GM21515 (cell line): ENCODE data around the gene FOSL1.

Experiments used
- ATAC-seq: cut with Tn5 transposase; IDR thresholded peaks from one replicate; pipeline ENCODE4 v1.9.1; 2021; ENCODE audit not compliant: unreplicated experiment

Gene FOSL1

DNA sequence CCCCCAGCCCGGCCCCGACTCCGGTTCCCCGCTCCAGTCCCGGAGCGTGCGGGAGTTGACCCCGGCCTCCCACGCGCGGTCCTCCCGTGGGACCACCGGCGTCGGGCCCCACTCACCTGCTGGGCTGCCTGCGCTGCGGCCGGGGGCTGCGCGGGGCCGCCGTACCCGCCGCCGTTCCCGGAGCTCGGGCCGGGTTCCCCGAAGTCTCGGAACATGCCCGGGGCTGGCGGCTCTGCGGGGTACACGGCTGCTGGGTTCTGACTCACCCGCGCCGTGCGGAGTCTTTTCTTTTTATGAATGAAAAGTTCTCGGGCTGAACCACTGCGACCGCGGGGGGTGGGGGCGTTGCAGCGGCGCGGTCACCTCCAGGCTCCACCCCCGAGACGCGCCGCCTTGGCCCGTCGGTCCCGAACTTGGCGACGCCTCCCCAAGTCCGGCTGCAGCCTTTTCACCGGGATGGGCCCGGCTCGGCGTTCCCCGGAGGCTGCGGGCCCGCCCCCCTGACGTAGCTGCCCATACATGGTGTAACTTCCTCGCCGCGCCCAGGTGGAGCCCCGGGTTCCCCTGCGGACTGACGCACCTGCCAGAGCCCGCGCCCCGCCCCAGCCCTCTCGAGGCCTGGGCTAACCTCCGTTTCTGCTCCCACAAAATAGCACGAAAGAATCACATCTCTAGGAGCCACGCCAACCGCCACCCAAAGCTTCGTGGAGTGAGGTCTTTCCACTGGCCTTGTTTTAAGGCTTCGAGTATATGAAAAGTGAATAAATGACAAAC, at the start of gene FOSL1:
Gene FOSL1, minus strand, starts transcription at position 264 of the 774 bp plus-strand sequence. Its CDS starts 49 bp downstream, at position 215.
- peak; percentile 72 for ATAC-seq

DNA sequence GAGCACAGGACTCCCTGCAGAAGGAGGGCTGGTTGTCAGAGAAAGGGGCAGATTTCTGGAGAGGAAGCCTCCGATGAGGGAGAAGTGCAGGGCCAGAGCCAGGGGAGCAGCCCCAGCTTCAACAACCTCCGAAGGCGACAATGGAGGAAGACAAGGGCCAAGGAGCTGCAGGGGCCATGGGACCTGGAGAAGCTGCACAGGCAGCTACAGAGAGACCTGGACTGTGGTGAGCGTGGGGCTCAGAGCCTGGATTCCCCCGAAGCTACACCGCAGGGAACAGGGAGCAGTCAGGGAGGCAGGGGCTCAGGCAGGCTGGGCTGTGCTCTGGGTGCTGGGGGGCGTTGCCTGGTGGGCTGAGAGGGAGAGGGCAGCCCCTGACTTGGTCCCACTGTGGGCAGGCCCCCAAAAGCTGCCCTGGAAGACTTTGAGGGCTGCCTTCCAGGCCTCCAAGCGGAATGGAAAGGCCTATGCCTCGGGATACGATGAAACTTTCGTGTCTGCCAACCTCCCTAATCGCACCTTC, 47.5 kb upstream of the FOSL1 start:
- ATAC-seq = no peak

DNA sequence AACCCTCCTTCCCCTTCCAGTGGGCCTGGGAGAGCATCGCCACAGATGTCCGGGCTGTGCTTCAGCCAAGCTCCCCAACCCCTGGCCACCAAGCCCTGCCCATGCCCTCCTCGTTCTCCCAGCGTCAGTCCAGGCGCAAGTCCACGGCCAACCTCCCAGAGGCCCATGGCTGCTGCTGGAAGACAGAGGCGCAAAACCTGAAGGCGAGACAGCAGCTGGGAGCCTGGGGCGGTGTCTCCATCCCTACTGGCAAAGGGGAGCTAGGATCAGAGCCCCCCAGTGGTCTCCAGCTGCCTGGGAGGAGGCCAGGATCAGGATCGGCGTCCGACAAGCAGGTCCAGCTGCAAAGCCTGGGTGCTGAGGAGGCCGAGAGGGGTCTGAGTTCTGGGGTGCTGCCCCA, 46.9 kb upstream of the FOSL1 start:
- ATAC-seq = no peak

DNA sequence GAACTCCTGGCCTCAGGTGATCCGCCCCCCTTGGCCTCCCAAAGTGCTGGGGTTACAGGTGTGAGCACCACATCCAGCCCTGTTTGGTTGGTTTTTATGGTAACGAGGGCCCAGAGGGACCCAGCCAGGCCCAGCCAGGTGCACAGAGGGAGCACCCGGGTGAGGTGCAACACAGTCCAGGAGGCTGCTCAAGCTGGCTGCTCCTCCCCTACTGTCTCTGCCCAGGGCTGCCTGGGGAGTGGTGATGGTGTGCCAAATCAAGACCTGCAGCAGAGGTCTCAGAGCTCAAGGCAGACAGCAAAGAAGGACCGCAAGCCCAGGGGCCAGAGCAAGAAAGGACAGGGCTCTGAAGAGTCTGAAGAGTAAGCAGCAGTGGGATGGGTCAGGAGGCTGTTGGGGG, 46.5 kb upstream of the FOSL1 start:
- no peak for ATAC-seq

DNA sequence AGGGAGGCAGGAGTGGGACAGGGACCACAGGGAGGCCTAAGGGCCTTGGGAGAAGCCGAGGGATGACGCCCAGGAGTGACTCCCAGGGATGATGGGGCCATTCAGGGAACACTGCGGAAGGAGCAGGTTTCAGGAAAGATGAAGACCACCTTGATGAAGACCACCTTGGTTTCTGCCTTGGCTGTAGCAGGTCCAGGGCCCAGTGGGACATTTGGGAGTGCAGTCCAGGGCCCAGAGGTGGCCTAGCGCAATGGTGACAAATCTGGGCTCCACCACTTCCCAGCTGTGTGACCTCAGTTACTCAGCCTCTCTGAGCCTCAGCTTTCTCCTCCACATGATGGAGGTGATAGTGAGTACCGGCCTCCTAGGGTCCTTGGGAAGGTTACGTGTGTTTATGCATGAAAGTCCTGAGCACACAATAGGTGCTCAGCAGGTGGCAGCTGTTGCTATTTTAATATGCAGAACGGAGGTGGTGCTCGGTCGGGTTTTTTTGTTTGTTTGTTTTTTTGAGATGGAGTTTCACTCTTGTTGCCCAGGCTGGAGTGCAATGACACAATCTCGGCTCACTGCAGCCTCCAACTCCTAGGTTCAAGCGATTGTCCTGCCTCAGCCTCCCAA, 45.9 kb upstream of the FOSL1 start:
- no peak for ATAC-seq

DNA sequence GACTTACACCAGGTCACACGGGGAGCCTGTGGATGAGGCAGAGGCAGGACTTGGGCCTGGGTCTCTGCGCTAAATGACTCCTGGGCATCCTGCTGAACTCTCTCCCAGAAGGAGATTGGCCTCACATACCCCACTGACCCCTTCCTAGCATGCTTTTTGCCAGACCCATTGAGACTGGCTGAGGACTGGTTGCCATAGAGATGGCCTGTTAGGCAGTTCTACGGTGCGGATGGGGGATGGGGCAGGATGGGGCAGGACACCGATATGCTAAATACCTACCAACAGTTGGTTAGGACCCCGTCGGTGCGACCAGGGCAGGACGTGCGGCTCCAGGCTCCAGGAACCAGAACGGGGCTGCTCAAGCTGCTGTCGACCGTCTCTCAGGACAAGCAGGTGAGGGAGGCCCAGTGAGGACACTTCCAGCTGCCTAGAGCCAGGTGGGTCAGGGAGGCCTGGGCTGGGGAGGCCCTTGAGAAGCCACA, 45.3 kb upstream of the FOSL1 start, which contains the start of gene TSGA10IP:
Gene TSGA10IP, plus strand, starts transcription at position 51 of the 482 bp plus-strand sequence. Its CDS starts 196 bp downstream, at position 247.
- no peak for ATAC-seq

DNA sequence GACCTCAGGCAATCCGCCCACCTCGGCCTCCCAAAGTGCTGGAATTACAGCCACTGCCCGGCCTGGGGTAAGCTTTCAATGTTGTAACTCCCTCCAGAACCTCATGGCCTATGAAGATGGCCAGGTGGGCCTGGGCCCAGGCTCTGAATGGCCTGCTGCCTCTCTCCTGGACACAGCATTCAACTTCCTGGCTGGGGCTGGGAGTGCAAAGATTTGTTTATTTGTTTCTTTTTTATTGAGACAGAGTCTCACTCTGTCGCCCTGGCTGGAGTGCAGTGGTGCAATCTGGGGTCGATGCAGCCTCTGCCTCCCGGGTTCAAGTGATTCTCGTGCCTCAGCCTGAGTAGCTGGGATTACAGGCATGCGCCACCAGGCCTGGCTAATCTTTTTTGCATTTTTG, 44.6 kb upstream of the FOSL1 start:
- no peak for ATAC-seq

DNA sequence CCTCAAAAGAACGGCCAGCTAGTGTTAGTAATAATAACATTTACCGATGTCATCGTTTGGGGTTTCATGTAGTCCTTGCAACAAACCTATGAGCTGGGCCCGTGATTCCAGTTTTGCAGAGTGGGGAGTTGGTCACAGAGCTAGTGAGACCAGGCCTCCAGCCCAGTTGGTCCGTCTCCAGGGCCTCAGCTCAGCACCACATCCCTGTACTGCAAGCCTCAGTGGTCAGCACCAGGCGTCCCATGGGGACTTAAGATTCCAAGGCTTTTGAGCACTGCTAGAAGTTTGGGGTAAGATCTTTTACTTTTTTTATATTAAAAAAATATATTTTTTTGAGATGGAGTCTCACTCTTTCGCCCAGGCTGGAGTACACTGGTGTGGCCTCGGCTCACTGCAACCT, 44.0 kb upstream of the FOSL1 start:
- ATAC-seq = no peak

DNA sequence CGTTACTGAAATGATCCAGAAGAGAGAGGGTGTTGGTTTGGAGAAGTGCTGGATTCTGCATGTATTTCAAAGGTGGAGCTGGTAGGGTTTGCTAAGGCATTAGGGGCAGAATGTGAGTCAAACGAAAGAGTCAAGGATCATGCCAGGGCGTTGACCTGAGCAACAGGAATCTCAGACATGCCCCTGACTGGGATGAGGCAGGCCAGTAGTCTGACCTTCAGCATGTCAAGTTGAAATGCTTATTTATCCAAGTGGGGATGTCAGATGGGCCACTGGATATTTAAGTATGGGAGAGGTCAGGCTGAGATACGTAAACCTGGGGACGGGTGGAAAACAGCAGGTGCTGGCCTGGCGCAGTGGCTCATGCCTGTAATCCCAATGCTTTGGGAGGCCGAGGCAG, 42.3 kb upstream of the FOSL1 start:
- ATAC-seq = no peak

DNA sequence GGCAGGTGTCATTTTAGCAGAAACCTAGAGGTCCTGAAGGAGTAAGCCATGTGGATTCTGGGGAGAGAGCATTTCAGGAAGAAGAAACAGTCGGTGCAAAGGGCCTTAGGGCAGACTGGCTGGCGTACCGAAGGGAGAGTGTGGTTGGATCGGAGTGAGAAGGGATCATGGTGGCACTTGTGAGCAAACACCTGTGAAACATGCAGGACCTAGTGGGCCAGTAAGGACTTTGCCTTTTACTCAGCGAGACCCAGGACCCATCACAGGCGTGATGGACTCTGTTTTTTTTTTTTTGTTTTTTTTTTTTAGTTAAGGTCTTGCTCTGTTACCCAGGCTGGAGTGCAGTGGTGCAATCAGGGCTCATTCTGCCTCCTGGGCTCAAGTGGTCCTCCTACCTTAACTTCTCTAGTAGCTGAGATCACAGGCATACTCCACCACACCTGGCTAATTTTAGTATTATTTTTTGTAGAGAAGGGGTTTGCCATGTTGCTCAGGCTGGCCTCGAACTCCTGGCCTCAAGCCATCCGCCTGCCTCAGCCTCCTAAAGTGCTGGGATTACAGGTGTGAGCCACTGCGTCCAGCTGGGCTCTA, 41.6 kb upstream of the FOSL1 start:
- no peak for ATAC-seq

DNA sequence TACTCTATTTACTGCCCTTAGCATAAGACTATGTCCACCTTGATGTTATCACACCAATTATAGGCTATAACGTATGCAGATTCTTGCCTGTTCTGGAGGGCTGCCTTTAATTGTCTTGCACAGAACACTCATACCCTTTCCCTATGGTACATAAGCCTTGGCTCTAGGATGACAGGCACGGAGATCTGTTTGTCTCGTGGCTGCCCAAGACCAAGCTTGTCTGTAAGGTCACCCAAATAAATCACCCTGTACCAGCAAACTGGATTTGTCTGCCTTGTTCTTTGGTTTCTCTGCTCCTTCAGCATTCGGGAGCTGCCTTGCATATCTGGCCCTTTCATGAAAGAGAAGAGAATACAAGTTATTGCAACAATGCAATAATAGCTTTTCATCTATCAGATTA, 37.6 kb upstream of the FOSL1 start:
- ATAC-seq = no peak

DNA sequence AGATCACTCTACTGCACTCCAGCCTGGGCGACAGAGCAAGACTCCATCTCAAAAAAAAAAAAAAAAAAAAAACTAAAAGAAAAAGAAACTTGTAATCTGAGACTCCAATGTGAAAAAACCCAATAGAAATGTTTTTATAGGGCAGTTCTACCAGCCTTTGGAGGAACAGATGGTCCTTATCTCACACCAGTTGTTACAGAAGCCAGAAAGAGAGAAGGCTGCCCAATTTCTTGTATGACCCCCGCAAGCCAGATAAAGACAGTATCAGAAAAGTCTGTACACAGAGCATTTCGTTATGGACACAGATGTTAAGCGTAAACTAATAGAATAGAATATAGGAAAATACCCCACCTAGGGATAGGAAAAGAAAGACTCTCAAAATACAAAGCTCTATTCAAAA, 33.8 kb upstream of the FOSL1 start:
- no peak for ATAC-seq

DNA sequence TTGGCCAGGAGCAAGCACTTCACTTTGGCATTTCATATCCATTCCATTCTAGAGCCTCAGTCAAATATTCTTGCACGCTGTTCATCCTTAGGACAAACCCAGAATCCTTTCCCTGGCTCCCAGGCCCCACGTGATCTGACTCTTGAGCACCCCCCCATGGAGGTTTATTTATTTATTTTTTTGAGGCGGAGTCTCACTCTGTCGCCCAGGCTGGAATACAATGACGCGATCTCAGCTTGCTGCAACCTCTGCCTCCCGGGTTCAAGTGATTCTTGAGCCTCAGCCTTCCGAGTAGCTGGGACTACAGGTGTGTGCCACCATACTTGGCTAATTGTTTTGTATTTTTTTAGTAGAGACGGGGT, 32.4 kb upstream of the FOSL1 start:
- ATAC-seq = no peak

DNA sequence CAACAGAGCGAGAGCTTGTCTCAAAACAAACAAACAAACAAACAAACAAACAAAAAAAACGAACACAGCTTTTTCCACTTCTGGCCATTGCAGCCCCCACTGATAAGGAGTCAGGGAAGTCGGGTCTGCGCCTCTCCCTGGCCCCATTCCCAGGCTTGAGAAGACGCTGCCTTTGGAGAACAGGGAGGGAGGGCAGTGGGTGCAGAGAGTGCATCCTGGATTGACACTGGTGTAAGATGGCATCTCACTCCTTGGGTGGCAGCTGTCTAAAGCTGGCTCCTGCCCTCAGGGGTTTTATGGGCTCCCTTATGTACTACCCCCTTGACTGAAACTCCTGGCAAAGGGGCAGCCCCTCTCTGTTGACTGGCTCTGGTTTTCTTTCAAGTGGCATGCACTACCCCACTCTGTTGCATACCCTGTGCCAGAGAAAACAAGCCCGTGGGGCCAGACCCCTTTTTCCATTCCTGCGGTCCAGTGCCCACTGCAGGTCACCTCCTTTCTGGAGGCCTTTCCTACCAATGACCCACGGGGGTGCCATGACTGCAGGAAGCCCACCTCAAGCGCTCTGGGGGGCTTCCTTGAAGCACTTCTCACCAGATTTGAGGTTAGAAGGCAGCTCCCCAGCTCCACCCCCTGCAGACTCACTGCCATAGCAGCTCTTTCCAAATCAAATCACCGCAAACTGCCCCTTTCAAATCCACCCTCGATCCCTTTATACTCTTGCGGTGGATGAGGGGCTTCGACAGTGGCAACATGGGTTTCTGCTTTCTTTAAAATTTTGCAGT, 31.8 kb upstream of the FOSL1 start:
- ATAC-seq = no peak

DNA sequence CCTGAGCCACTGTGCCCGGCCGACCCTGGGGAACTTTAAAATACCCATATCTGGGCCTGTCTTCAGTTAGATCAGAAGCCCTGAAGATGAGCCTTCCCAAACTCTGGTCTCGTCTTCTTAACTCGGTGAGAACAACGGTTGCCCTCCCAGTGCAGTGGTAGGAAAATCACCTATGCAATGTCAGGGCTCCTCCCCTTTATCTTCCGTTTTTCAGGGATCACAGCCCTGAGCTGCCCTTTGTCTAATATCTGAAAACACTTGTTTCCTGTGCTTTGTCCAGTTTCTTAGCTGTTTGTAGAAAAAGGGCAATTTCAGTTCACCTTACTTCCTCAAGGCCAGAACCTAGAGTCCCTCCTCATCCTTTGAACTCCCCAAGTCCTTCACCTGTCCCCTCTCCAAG, 28.5 kb upstream of the FOSL1 start:
- no peak for ATAC-seq

DNA sequence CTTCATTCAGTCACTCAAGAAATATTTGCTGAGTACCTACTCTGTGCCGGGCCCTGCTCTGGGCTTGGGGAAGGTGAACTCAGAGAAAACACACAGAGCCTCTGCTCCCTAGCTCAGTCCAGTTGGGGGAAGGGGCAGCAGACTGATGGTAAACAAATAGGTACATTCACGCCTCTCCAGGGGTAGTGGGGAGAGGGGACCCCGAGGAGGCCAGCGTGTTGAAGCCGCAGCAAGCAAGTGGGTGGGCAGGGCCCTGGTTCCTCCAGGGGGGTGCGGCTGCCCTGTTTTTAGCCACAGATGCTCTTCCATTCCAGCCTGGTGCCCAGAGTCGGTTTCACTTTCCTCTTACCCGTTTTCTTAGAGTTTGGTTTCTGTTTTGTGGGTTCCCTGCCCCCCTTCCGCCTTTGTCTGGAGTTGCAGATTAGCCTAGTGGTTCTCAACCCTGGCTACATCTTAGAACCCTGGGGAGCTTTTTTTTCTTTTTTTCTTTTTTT, 27.8 kb upstream of the FOSL1 start:
- ATAC-seq = peak; percentile 72

DNA sequence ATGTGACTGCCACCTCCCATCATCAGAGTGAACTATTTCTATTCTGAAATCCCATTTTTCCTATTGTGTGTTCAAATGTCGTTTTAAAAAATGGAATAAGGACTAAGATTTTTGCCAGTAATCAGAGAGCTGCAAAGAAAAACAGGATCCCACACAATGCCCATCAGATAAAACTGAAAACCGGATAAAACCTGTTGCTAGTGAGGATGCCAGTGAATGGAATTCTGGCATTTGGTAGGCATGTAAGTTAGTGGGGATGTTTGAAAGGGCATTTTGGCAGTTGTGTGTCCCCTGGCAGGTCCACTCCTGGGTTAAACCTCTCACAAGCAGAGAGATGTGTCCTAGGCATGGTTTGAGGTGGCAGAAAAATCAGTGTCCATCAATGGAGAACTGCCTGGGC, 25.2 kb upstream of the FOSL1 start:
- no peak for ATAC-seq

DNA sequence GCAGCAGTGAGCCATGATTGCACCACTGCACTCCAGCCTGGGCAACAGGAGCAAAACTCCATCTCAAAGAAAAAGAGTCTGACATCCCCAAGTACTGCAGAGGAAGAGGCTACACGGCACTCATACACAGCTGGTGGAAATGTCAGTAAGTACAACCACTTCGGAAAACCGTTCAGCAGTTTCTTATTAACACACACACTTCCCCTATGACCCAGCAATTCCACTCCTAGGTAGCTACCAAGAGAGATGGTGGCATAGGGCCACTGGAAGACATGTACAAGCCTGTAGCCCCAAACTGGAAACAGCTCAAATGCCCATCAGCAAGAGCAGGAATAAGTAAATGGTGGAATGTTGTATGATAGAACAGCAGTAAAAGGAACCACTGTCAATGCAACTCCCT, 22.4 kb upstream of the FOSL1 start:
- ATAC-seq = no peak

DNA sequence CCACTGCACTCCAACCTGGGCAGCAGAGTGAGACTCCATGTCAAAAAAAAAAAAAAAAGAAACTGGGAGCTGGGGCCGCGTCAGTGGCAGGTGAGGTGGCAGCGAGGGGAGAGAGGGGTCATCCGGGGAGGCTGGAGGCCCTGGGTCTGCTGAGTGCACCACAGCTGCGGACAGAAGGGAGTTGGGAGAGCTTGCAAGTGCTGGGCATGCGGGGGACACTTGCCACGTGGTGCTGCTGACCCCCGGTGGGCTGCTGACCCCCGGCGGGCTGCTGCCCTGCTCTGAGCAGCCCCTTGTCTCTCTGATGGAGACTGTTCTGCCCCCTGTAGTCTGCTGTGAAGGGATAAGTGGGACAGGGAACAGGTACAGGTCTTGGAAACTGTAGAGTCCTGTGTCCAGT, 21.7 kb upstream of the FOSL1 start:
- ATAC-seq = no peak

DNA sequence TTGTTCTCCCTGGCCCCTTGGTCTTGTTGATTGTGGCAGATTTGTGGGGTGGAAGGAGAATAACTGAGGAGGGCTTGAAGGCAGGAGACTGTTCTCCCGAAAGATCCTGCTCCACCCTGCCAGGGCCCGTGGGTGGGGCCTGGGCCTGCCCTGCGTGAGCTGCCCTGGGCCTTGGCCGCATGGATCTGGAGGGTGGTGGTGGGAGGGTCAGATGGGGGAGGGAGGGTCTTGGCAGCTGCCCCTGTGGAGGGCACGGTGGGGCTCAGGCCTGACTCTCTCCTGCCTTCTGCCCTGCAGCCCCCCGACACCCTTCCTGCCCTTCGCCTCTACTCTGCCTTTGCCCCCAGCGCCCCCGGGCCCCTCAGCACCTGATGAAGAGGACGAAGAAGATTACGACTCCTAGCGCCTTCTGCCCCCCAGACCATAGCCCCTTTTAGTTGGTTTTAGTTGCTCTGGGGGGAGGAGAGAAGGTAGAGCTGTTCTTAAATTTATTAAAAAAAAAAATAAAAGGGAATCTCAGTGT, 20.9 kb upstream of the FOSL1 start:
- no peak for ATAC-seq

DNA sequence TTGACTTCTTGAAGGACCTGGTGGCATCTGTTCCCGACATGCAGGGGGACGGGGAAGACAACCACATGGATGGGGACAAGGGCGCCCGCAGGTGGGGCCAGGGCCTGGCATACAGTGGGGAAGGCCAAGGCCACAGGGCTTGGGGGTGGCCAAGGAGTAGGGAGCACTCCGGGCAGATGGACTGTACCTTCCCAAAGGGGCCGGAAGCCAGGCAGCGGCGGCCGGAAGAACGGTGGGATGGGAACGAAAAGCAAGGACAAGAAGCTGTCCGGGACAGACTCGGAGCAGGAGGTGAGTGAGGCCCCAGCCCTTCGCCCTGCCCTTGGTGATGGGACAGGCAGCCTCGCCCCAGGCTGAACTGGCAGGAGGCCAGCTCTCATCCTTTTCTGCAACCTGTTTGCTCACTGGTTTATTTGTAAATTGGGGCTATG, 20.2 kb upstream of the FOSL1 start:
- ATAC-seq = no peak
